A549 (cell line): ENCODE data around the gene PEDS1. TPM values are rescaled to one million over a fixed set of nuclear protein-coding genes. Genes with fewer than 3 reads are reported as not detected.

Experiments used
- ATAC-seq, 2 experiments: fragments of 200-7000 bp in 1 of 2; fragments of >200 bp in 1 of 2; cut with Nextera tagmentation in 1 of 2; cut with Tn5 transposase in 1 of 2; 3 replicates each; pipeline versions ENCODE4 v1.8.0 to v1.9.1; 2018 to 2020; ENCODE audit warnings: mild to moderate bottlenecking in 1 of 2, moderate library complexity in 1 of 2
- CTCF ChIA-PET: fragments of 300-600 bp; sonication (Branson Sonifier 250); formaldehyde crosslinking; extraction: SDS; loops from one replicate; lab custom pipeline; 2021; ENCODE audit warnings: antibody characterized with exemption, inconsistent platforms; lab: Yijun Ruan, JAX
- POLR2A ChIA-PET: fragments of 350-600 bp; formaldehyde crosslinking; extraction: SDS; loops from one replicate; lab custom pipeline; 2021; ENCODE audit warnings: antibody characterized with exemption, inconsistent platforms; lab: Yijun Ruan, JAX
- DNase-seq, 2 experiments: peaks; one replicate each; pipeline versions ENCODE4 v3.0.0 to v3.0.0-alpha.2; 2011 to 2016; ENCODE audit warnings: low read depth in 1 of 2, low spot score in 1 of 2
- FAIRE-seq: peaks from 2 replicates; lab custom pipeline; 2011; peaks lifted over from hg19 to GRCh38; lab: Jason Lieb, UNC
- H3K27ac ChIP-seq, 2 experiments: fragments of >200 bp; sonication (Bioruptor Twin); formaldehyde crosslinking; 3 replicates each; pipeline ENCODE4 v1.5.1; 2016 to 2017
- H3K4me1 ChIP-seq: fragments of >200 bp; sonication (Bioruptor Twin); formaldehyde crosslinking; 3 replicates; pipeline ENCODE4 v1.6.1; 2016
- H3K4me2 ChIP-seq: fragments of >200 bp; sonication (Bioruptor Twin); formaldehyde crosslinking; 3 replicates; pipeline ENCODE4 v1.6.1; 2016
- H3K4me3 ChIP-seq: fragments of >200 bp; sonication (Bioruptor Twin); formaldehyde crosslinking; 3 replicates; pipeline ENCODE4 v1.5.1; 2016
- H3K9me3 ChIP-seq: fragments of >200 bp; sonication (Bioruptor Twin); formaldehyde crosslinking; 3 replicates; pipeline ENCODE4 v1.6.1; 2016
- BCL3 ChIP-seq: fragments of >200 bp; sonication (Bioruptor Twin); formaldehyde crosslinking; IDR thresholded peaks from 3 replicates; pipeline ENCODE4 v1.6.1; 2016
- CBX2 ChIP-seq: fragments of 200-600 bp; sonication (generic); IDR thresholded peaks from 2 replicates; pipeline ENCODE4 v1.6.1; 2016; ENCODE audit warnings: low read depth, mild to moderate bottlenecking, borderline replicate concordance
- CBX8 ChIP-seq: fragments of 200-600 bp; sonication (generic); IDR thresholded peaks from 2 replicates; pipeline ENCODE4 v1.6.1; 2016
- CTCF ChIP-seq: fragments of >200 bp; sonication (Bioruptor Twin); formaldehyde crosslinking; IDR thresholded peaks from 3 replicates; pipeline ENCODE4 v1.5.1; 2016
- FOSB ChIP-seq: fragments of 250-450 bp; sonication (Bioruptor Pico); IDR thresholded peaks from 2 replicates; pipeline ENCODE4 v1.5.0; 2020; ENCODE audit warnings: mild to moderate bottlenecking, moderate library complexity
- FOXS1 ChIP-seq: fragments of 250-450 bp; sonication (Bioruptor Pico); IDR thresholded peaks from 2 replicates; pipeline ENCODE4 v1.5.0; 2020; ENCODE audit warnings: mild to moderate bottlenecking, moderate library complexity
- GATA3 ChIP-seq: IDR thresholded peaks from 2 replicates; pipeline ENCODE4 v1.6.1; 2012; ENCODE audit warnings: borderline replicate concordance
- HMGXB4 ChIP-seq: fragments of 250-450 bp; sonication (Bioruptor Pico); IDR thresholded peaks from 2 replicates; pipeline ENCODE4 v1.5.0; 2021; ENCODE audit warnings: mild to moderate bottlenecking, moderate library complexity, borderline replicate concordance
- KDM1A ChIP-seq: fragments of 200-600 bp; sonication (generic); IDR thresholded peaks from 2 replicates; pipeline ENCODE4 v1.6.1; 2016; ENCODE audit warnings: low read depth, mild to moderate bottlenecking
- KDM5A ChIP-seq: fragments of 200-600 bp; sonication (generic); IDR thresholded peaks from 2 replicates; pipeline ENCODE4 v1.6.1; 2016; ENCODE audit warnings: antibody characterized with exemption, mild to moderate bottlenecking
- MAFK ChIP-seq: fragments of 450-650 bp; IDR thresholded peaks from 2 replicates; pipeline ENCODE4 v1.6.1; 2014; ENCODE audit not compliant: partially characterized antibody
- NR3C1 ChIP-seq: fragments of >200 bp; sonication (Bioruptor Twin); formaldehyde crosslinking; IDR thresholded peaks from 3 replicates; pipeline ENCODE4 v1.6.1; 2017
- PBX3 ChIP-seq: IDR thresholded peaks from 2 replicates; pipeline ENCODE4 v1.6.1; 2012
- PHF8 ChIP-seq: fragments of 200-600 bp; sonication (generic); IDR thresholded peaks from 2 replicates; pipeline ENCODE4 v1.6.1; 2016; ENCODE audit warnings: low read depth, mild to moderate bottlenecking, antibody characterized with exemption, moderate library complexity, borderline replicate concordance
- RNF2 ChIP-seq: fragments of 200-600 bp; sonication (generic); IDR thresholded peaks from 2 replicates; pipeline ENCODE4 v1.6.1; 2016; ENCODE audit warnings: low read depth, mild to moderate bottlenecking, antibody characterized with exemption, moderate library complexity, borderline replicate concordance
- SREBF2 ChIP-seq: fragments of 450-650 bp; IDR thresholded peaks from 2 replicates; pipeline ENCODE4 v1.6.1; 2014; ENCODE audit warnings: mild to moderate bottlenecking, moderate library complexity
- ZC3H11A ChIP-seq: fragments of 450-650 bp; IDR thresholded peaks from 2 replicates; pipeline ENCODE4 v1.6.1; 2014; ENCODE audit warnings: antibody characterized with exemption, mild to moderate bottlenecking
- WGBS: methylation state at CpG from one replicate; pipeline ENCODE4 v1.1.6; 2017; ENCODE audit errors: missing lambda C conversion rate; 5-methylcytosine and 5-hydroxymethylcytosine counted together
- polyA plus RNA-seq, 4 experiments: library from polyadenylated mRNA; depleted of rRNA in 3 of 4; stranded (reverse); fragments of >200 nt; fragmentation: RNase III in 1 of 4; extraction: RNeasy Plus Mini Kit Qiagen cat#74134 plus additional on column Dnase treatment in 1 of 4; gene quantifications; 2 replicates in 3 of 4; 3 replicates in 1 of 4; pipeline ENCODE4 v1.2.3, GENCODE V29; 2011 to 2017

PEDS1 gene
- polyA plus RNA-seq, 2 of the 4 experiments (the other 2 are of a cell fraction), result 24.5 to 25.8 TPM

GRCh38 chr20:50111120-50111828 lies 42.2 kb downstream of the PEDS1 start:
- ATAC-seq, result no peak
- Histone ChIP-seq H3K4me2 (peak overlapping the region; percentile 97), H3K9me3 (no peaks in the 10 kb centered on the region), H3K4me1 (peaks cover 62% of the 10 kb centered on the region), H3K27ac (peak overlapping the region; percentile 93 to 94), H3K4me3 (peak overlapping the region; percentile 76)
- 34% methylated on average over 10 of the region's 10 CpGs for WGBS
- ChIA-PET POLR2A (no interaction called here), CTCF (interaction anchor here (0.9 to 31.2 kb wide), 12 partner anchors 8 to 515 kb away, joined by 3 to 1085 read pairs (median 4); partner anchors contain the start of genes CEBPB and PEDS1)
- TF ChIP-seq MAFK, result peak; percentile 34
- TF ChIP-seq BCL3, result no peak
- no peak for FAIRE-seq
- DNase-seq, result no peak

- FAIRE-seq, result no peak
- Histone ChIP-seq H3K27ac (peak overlapping the region; percentile 5 to 94; a peak in 4 of 6 replicates), H3K4me1 (peaks cover 66% of the 10 kb centered on the region)
- ATAC-seq, result peak in 1 of 2 experiments; percentile 3; a peak in 2 of 6 replicates
- 44% methylated on average over 4 of the region's 4 CpGs for WGBS
- POLR2A ChIA-PET, result no interaction called here
- TF ChIP-seq ZC3H11A (no peak), KDM5A (no peak), GATA3 (peak; percentile 78)
- TF ChIP-seq, all 56 proteins: peak for 1
- CTCF ChIA-PET, result interaction anchor here (0.6 to 31.2 kb wide), 15 partner anchors 11 to 626 kb away, joined by 3 to 1085 read pairs (median 4); partner anchors contain the start of genes CEBPB and PEDS1
- H3K9me3 ChIP-seq, result no peaks in the 10 kb centered on the region
- 0 out of 3 replicates have a peak overlapping the region, but pooled peaks have one; percentile 76 for H3K4me3 ChIP-seq
- peak overlapping the region; percentile 97 for H3K4me2 ChIP-seq
- peak in 1 of 2 experiments; percentile 31 for DNase-seq
Measured at GRCh38 chr20:50110141-50111047, 43.1 kb downstream of the PEDS1 start.

- CTCF ChIA-PET, result interaction anchor here (1.1 to 31.2 kb wide), 8 partner anchors 9 to 130 kb away, joined by 3 to 1085 read pairs (median 9); partner anchors contain the start of gene CEBPB
- Histone ChIP-seq H3K4me1 (peaks cover 67% of the 10 kb centered on the region), H3K4me3 (no peak overlapping the region), H3K27ac (no peak overlapping the region), H3K9me3 (no peaks in the 10 kb centered on the region), H3K4me2 (no peak overlapping the region)
- no peak for ATAC-seq
- TF ChIP-seq KDM5A, result no peak
- no peak for TF ChIP-seq HMGXB4 (CRISPR knock-in tag)
- TF ChIP-seq PHF8, result no peak
- no peak for TF ChIP-seq CBX8
- no peak for TF ChIP-seq RNF2
- TF ChIP-seq PBX3, result no peak
- no peak for TF ChIP-seq CBX2
- no peak for TF ChIP-seq NR3C1
- TF ChIP-seq FOSB (CRISPR knock-in tag), result no peak
- TF ChIP-seq FOXS1 (CRISPR knock-in tag), result no peak
- TF ChIP-seq SREBF2, result no peak
- no peak for TF ChIP-seq KDM1A
- TF ChIP-seq CTCF, result no peak
- FAIRE-seq, result no peak
- 71% methylated on average over 4 of the region's 4 CpGs for WGBS
- DNase-seq, result no peak
- POLR2A ChIA-PET, result no interaction called here
Measured at GRCh38 chr20:50108556-50109235, 44.8 kb downstream of the PEDS1 start.
